Erythroblast (primary cell): ENCODE measurements around the gene SPNS3.

Experiments
- GATA1 ChIP-seq: IDR thresholded peaks from 2 replicates; pipeline ENCODE4 v1.6.1; 2011; ENCODE audit warnings: low read depth, mild to moderate bottlenecking, control low read depth, low read length, moderate library complexity
- POLR2A ChIP-seq: IDR thresholded peaks from 2 replicates; pipeline ENCODE4 v1.6.1; 2011; ENCODE audit warnings: mild to moderate bottlenecking, low read length

DNA sequence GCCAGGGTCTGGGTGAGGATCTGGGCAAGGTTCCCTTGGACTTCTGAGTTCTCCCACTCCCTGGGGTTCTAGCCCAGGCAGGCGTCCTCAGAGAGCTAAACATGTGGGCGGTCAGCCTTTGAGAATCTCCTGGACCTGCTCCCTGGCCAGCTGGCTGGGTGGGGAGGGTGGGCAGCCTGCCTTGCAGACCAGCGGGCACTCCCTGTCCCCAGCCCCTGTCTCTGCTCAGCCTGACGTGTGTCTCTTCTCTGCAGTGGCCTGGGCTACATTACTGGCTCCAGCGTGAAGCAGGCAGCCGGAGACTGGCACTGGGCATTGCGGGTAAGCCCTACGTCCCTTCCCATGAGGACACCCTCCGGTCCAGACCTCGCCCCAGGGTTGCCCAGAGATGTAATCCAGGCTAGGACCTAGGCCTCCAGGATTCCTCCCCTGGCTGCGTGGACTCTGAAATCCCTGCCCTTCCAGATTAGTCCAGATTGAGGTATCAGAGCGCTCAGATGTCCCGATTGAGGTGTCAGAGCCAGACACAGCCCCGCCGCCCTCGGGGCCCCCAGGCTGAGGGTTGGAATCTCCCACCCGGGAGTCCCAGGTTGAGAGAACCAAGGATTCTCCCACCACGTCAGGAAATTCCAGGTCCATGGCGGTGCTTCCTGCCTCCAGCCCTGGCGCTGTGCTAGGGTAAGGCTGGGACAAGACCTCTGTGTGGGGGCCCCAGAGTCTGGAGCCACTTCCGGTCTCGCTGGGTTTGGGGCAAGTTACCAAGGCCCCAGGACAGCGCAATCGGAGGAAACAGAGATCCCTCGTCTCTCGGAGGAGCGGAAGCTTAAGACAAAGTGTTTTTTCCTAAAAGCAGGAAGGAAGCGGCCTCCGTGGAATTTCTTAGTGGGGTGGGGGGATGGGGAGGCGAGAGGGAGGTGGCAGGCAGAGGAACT, 97.3 kb downstream of the SPNS3 start:
- TF ChIP-seq POLR2A (no peak), GATA1 (no peak)
